Duodenal mucosa (tissue), 2 donors: ENCODE data around the gene IQCM.

Source experiments
- H3K27ac ChIP-seq: one replicate; pipeline ENCODE4 v1.7.0; 2013; ENCODE audit warnings: low read depth, low read length
- H3K27me3 ChIP-seq, 2 donors: one replicate each; pipeline ENCODE4 v1.7.0; 2013; ENCODE audit warnings: low read length in 2 of 2, control low read depth in 1 of 2; ENCODE audit not compliant: insufficient read depth in 2 of 2, control insufficient read depth in 1 of 2
- H3K36me3 ChIP-seq, 2 donors: one replicate each; pipeline ENCODE4 v1.7.0; 2013; ENCODE audit warnings: low read length in 2 of 2, control low read depth in 1 of 2; ENCODE audit not compliant: insufficient read depth in 2 of 2, control insufficient read depth in 1 of 2
- H3K4me1 ChIP-seq, 2 donors: one replicate each; pipeline ENCODE4 v1.7.0; 2013; ENCODE audit warnings: low read length in 2 of 2, control low read depth in 1 of 2; ENCODE audit not compliant: insufficient read depth in 2 of 2, control insufficient read depth in 1 of 2
- H3K4me3 ChIP-seq, 2 donors: one replicate each; pipeline ENCODE4 v1.7.0; 2013; ENCODE audit warnings: low read length in 2 of 2, low read depth in 1 of 2
- H3K9ac ChIP-seq, 2 donors: one replicate each; pipeline ENCODE4 v1.7.0; 2013; ENCODE audit warnings: low read length in 2 of 2, low read depth in 1 of 2
- H3K9me3 ChIP-seq, 2 donors: one replicate each; pipeline ENCODE4 v1.7.0; 2013; ENCODE audit warnings: low read length in 2 of 2, control low read depth in 1 of 2; ENCODE audit not compliant: control insufficient read depth in 1 of 2

The IQCM gene

DNA sequence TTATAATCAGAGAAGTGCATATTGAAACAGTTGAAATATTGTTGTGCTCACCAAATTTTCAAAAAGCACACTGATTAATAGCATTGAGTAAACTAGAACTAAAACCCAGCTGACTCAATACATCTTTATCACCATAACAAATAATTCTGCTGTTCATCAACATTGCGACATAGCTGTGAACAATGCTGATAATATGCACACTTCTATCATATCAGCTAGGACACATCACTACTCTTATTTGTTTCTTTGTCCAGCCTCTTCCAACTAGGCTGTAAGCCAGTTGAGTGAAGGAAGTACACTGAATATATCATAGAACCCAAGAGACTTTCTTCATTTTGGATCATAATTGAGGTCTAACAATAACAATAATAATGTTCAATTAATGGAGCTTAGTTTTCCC, 349.7 kb downstream of the IQCM start:
- no peaks in the 10 kb centered on the region for H3K4me1 ChIP-seq
- H3K36me3 ChIP-seq = no peaks in the 10 kb centered on the region
- no peak overlapping the region for H3K9ac ChIP-seq
- H3K4me3 ChIP-seq = no peak overlapping the region
- H3K27me3 ChIP-seq = no peaks in the 10 kb centered on the region
- H3K9me3 ChIP-seq = peaks cover 0 to 3% of the 10 kb centered on the region in 2 donors
- no peak overlapping the region for H3K27ac ChIP-seq

DNA sequence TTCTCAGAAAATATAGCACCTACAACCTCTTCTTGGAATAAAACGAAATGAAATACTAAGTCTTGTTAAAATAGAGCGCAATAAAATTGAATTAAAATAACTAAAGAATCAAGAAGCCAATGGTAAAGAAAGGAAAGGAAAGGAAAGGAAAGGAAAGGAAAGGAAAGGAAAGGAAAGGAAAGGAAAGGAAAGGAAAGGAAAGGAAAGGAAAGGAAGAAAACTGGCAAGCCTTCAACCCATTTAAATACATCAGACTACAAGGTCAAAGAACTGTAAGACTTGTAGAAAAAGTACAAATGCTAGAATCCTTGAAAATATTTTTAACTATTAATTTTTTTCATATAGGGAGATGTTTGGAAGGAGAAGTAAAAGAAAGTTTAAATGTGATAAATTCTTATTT, 372.1 kb downstream of the IQCM start:
- H3K27ac ChIP-seq = no peak overlapping the region

DNA sequence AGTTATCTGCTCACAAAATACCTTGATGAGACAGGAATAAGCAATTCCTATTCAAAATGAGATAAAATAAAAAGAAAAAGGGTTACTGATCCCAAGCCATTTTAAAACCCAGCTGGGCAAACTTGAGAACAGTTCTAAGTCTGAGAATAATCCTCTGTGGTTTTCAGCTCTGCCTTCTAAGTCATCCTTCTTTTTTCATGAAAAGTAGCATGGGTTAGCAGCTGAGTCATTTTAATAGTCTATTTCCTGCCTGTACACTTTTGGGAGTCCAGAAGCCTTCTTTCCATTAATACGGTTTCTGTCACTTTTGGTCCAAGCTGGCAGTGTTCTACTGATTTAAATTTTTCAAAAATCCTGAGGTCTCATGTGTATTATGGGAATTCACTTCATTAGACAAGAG, 374.3 kb downstream of the IQCM start:
- Histone ChIP-seq H3K4me3 (no peak overlapping the region), H3K4me1 (no peaks in the 10 kb centered on the region), H3K27me3 (no peaks in the 10 kb centered on the region), H3K9ac (no peak overlapping the region), H3K27ac (no peak overlapping the region), H3K9me3 (no peaks in the 10 kb centered on the region), H3K36me3 (no peaks in the 10 kb centered on the region)

More for the DNA sequence above, 372.1 kb downstream of the IQCM start:
- Histone ChIP-seq H3K9ac (no peak overlapping the region), H3K9me3 (no peaks in the 10 kb centered on the region), H3K27me3 (no peaks in the 10 kb centered on the region), H3K4me3 (no peak overlapping the region), H3K4me1 (no peaks in the 10 kb centered on the region), H3K36me3 (no peaks in the 10 kb centered on the region)

- Histone ChIP-seq H3K9me3 (no peaks in the 10 kb centered on the region), H3K27me3 (no peaks in the 10 kb centered on the region), H3K36me3 (no peaks in the 10 kb centered on the region), H3K4me1 (no peaks in the 10 kb centered on the region), H3K4me3 (no peak overlapping the region), H3K27ac (no peak overlapping the region), H3K9ac (no peak overlapping the region)
Observed at GRCh38 chr4:149426461-149426860, 389.2 kb downstream of the IQCM start.

- H3K4me3 ChIP-seq = no peak overlapping the region
- H3K27me3 ChIP-seq = no peaks in the 10 kb centered on the region
- H3K27ac ChIP-seq = no peak overlapping the region
- H3K4me1 ChIP-seq = no peaks in the 10 kb centered on the region
- H3K9me3 ChIP-seq = no peaks in the 10 kb centered on the region
- no peaks in the 10 kb centered on the region for H3K36me3 ChIP-seq
- no peak overlapping the region for H3K9ac ChIP-seq
Observed at GRCh38 chr4:149409555-149409962, 406.1 kb downstream of the IQCM start.

GRCh38 chr4:149409146-149409545, 406.5 kb downstream of the IQCM start:
- no peak overlapping the region for H3K9ac ChIP-seq

GRCh38 chr4:149404143-149404542, 411.5 kb downstream of the IQCM start:
- Histone ChIP-seq H3K4me3 (no peak overlapping the region), H3K9me3 (no peaks in the 10 kb centered on the region), H3K27ac (no peak overlapping the region), H3K36me3 (no peaks in the 10 kb centered on the region), H3K4me1 (no peaks in the 10 kb centered on the region), H3K27me3 (no peaks in the 10 kb centered on the region), H3K9ac (no peak overlapping the region)

More at GRCh38 chr4:149409146-149409545, 406.5 kb downstream of the IQCM start:
- no peaks in the 10 kb centered on the region for H3K27me3 ChIP-seq
- H3K4me3 ChIP-seq = no peak overlapping the region
- H3K27ac ChIP-seq = no peak overlapping the region
- no peaks in the 10 kb centered on the region for H3K9me3 ChIP-seq
- no peaks in the 10 kb centered on the region for H3K4me1 ChIP-seq
- H3K36me3 ChIP-seq = no peaks in the 10 kb centered on the region

DNA sequence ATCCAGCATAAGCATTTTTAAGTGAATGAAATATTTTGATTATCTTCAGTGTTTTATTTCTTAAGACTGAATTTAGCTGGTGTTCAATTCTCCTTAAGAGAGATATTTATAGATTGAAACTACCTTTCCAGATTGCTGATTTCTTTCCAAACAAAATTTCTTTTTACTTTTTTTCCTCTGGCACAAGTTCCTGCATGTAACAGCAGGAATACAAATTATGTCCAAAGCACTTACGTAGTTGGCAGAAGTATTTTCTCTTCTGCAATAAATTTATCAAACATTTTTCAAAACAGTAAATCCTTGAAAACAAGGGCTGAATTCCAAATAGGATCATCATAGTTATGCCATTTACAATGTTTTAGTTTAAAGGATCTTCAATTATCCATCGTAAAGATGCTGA, 412.6 kb downstream of the IQCM start:
- no peak overlapping the region for H3K9ac ChIP-seq
- no peak overlapping the region for H3K27ac ChIP-seq
- H3K27me3 ChIP-seq = no peaks in the 10 kb centered on the region
- no peak overlapping the region for H3K4me3 ChIP-seq
- H3K9me3 ChIP-seq = no peaks in the 10 kb centered on the region
- H3K36me3 ChIP-seq = no peaks in the 10 kb centered on the region
- H3K4me1 ChIP-seq = no peaks in the 10 kb centered on the region

GRCh38 chr4:149398993-149399392, 416.6 kb downstream of the IQCM start:
- H3K36me3 ChIP-seq = no peaks in the 10 kb centered on the region
- H3K4me3 ChIP-seq = no peak overlapping the region
- H3K4me1 ChIP-seq = no peaks in the 10 kb centered on the region
- H3K27me3 ChIP-seq = no peaks in the 10 kb centered on the region
- H3K9ac ChIP-seq = no peak overlapping the region
- H3K9me3 ChIP-seq = no peaks in the 10 kb centered on the region
- H3K27ac ChIP-seq = no peak overlapping the region

- no peak overlapping the region for H3K9ac ChIP-seq
- no peak overlapping the region for H3K4me3 ChIP-seq
- no peaks in the 10 kb centered on the region for H3K36me3 ChIP-seq
- no peaks in the 10 kb centered on the region for H3K27me3 ChIP-seq
- H3K4me1 ChIP-seq = no peaks in the 10 kb centered on the region
- no peaks in the 10 kb centered on the region for H3K9me3 ChIP-seq
- no peak overlapping the region for H3K27ac ChIP-seq
Observed at GRCh38 chr4:149370785-149371420, 444.7 kb downstream of the IQCM start.

DNA sequence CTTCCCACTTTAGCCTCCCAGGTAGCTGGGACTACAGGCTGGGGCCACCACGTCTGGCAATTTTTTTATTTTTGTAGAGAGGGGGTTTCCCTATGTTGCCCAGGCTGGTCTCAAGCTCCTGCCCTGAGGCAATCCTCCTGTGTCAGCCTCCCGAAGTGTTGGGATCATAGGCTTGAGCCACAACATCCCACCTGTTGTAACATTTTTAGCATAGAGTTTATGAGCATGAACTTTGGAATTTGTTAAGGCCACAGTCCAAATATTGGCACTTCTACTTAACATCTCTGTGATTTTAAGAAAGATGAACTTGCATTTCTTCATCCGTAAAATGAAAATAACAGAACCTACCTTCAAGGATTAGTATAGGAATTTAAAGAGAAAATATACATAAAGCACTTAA, 445.6 kb downstream of the IQCM start:
- H3K9ac ChIP-seq = no peak overlapping the region

More for the DNA sequence above, 445.6 kb downstream of the IQCM start:
- Histone ChIP-seq H3K9me3 (no peaks in the 10 kb centered on the region), H3K4me3 (no peak overlapping the region), H3K36me3 (no peaks in the 10 kb centered on the region), H3K27me3 (no peaks in the 10 kb centered on the region), H3K4me1 (no peaks in the 10 kb centered on the region), H3K27ac (no peak overlapping the region)
